HL-60/S4 treated with phorbol 12-myristate 13-acetate at 8.2 ng/mL for 4 days and 3 days (cell line): Measurements from ENCODE around the gene TMEM30A.

Source experiments
- in situ Hi-C: fragments of 300-500 bp; cut with MboI; formaldehyde crosslinking; loops from 2 replicates; pipeline ENCODE4 v1.15.0; 2022; ENCODE audit warnings: low sequenced_read_pairs

TMEM30A gene

GRCh38 chr6:75266716-75267291 lies 17.8 kb downstream of the TMEM30A start:
- in situ Hi-C loops = no loop called here

DNA sequence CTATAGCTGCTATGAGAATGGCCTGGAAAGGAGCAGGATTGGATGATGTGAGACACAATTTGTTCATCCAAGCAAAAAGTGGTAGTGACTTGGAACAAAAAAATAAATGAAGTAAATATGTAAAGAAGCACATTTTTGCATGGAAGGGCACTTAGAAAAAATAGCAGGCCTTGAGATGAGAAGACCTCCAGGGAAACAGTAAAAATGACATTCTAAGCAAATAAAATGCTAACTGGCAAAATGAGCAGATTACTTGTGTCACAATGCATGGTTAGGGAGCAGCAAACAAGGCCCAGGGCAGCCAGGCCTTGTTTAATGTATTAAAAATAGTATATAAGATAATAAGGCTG lies 21.2 kb downstream of the TMEM30A start:
- in situ Hi-C loops = no loop called here

GRCh38 chr6:75262716-75263400 lies 21.7 kb downstream of the TMEM30A start:
- in situ Hi-C loops = no loop called here

DNA sequence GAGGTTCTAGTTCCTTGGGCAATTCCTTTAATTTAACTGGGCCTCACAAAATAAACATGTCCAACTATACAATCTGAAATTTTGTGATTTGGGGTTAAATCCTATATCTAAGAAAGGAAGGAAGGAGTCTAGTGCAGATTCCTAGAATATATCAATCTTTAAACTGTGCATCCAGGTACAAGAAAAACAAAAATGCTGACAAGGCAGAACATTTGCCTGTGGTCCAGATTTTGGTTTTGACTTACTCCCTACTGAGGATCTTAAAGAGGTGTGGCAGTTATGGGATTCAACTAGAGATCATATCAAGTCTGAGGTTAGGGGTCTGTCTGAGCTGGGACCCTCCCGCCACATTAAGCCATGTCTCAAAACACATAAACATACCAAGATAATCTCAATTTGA lies 23.3 kb downstream of the TMEM30A start:
- in situ Hi-C loops = no loop called here

- in situ Hi-C loops = no loop called here
These were observed 27.1 kb downstream of the TMEM30A start for GRCh38 chr6:75257343-75258087.

DNA sequence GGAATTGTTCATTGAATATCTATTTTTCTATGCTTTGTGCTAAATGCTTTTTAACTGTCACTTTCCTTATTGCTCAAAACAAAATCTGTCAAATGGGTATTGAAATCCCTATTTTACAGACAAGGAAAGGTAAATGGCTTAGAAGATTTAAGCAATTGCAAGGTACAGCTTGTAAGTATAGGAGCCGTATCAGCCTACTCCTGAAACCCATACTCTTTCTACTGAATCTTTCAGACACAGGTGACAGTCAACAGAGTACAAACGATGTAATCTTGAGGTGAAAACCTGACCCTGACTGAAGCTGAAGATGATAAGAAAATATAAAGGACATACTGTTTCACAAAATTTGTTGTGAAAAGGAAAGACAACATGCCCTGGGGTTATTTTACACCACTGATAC lies 34.0 kb downstream of the TMEM30A start:
- in situ Hi-C loops = no loop called here

DNA sequence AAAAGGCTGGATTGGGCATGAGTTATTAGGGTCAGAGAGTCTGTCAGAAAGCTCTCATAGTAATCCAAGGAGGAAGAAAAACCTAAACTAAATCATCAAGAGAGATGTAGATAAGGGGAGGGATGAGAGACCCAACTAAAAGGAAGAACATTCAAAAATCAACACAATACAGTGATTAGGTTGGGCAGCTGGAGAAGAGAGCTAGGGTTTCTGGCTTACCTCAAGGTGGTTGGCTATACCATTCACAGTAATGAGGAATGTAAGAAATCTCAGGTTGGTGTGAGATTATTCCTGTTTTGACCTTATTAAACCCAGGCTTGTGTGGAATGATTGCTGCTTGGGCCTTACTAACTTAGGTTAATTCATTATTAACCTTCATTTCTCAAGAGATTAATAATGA lies 34.8 kb downstream of the TMEM30A start:
- in situ Hi-C loops = no loop called here

GRCh38 chr6:75246386-75246785 lies 38.2 kb downstream of the TMEM30A start:
- in situ Hi-C loops = no loop called here

DNA sequence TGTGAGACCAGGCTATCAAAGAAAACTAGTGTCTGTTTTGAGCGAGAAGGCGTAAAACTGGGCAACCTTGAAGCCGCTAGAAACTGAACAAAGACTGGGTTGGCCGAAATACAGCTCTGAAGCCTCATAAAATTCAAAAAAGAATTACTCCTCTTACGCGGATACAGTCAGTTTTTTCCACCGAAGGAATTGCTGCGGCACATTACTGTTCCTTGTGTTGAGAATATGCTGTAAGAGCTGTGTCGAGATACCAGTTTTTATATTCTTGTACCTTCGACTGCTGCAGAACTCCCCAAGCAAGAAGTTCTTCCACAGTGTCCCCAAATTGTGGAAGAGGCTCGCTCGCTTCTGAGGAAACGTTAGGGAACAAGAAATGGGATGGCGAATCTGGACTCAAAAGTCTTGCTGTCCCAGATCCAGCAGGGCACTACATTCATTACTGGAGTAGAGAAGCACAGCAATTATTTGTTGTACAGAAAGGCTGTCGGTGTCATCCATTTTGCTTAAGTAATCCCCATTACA lies 40.5 kb downstream of the TMEM30A start:
- in situ Hi-C loops = no loop called here

DNA sequence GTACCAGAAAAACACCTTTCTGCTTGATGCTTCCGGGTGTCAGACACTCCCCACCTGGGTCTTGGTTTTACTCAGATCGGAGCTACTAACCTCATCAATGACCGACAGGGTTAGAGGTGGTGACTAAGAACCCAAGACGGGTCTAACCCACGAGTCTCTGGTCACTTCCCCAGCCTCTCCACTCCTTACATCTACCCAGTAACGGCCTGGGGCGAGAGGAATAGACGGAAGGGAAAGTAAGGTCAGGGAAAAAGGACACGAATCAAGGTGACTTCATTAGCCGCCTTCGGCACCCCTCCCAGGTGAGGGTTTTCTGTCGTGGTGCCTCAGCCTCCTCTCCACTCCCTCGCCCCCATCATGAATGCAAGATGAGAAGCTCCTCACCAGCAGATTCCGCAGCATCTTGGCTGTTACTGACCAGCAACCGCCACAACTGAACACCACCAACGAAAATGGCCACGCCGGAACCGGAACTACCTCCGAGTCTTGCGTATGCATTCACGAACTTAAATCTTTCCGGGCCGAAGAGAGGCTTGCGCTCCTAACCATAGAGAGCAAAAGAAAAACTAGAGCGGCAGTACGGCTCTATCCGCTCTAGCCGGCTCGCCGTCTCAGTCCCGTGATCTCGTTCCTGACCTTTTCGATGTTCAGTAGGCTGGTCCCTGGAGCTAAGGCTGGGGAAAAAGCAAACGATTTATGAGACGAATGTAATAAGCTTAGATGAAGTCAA lies 41.1 kb downstream of the TMEM30A start, which contains the start of gene COX7A2:
Gene COX7A2, minus strand, starts transcription at position 469 of the 730 bp plus-strand sequence. Its CDS starts 67 bp downstream, at position 402.
- in situ Hi-C loops = no loop called here

GRCh38 chr6:75236630-75237029 lies 48.0 kb downstream of the TMEM30A start:
- in situ Hi-C loops = no loop called here

DNA sequence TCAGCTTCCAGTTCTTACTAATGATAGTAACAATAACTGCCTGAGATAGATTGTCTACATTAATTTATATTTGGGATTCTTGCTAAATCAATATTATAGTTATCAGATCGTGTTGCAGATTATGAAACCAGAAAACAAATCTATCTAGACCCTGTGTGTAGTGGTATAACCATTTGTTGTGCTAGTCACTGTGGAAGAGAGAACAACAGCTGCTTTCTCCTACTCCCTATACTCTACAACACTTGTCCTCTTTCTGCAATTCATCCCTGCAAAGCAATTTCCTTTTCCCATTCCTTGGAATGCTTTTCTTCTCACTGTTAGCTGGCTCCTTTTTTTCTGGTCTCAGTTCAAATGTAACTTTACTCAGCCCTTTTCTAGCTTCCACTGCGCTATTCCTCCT lies 49.3 kb downstream of the TMEM30A start:
- in situ Hi-C loops = no loop called here

DNA sequence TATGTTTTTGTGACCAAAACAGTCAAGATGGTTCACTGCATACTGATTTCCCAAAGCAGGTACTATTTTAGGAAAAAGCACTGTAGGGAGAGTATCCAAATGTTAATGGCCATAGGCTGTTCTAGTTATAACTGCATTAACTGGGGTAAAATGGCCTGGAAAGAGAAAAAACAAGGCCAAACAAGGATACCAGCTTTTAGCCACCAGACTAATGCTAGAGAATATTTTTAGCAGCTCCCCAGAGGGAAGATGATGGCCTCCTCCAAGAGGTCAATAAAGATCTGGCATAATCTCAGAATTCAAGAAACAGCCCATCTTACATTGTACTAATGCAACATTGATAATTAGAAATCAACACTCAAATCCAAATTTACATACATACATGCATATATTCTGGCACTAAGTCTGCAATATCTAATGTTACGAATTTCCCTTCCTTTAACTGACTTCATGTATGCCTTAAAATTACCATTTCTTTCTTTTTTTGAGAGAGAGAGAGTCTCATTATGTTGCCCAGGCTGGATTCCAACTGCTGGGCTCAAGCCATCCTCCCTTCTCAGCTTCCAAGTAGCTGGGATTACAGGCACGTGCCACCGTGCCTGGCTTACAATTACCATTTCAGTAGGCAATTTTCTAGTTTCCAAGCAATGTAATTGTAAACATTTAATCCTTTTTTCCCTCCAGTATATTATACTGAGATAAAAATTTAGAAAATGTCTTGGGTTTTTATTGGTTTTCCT lies 50.3 kb downstream of the TMEM30A start:
- in situ Hi-C loops = no loop called here

DNA sequence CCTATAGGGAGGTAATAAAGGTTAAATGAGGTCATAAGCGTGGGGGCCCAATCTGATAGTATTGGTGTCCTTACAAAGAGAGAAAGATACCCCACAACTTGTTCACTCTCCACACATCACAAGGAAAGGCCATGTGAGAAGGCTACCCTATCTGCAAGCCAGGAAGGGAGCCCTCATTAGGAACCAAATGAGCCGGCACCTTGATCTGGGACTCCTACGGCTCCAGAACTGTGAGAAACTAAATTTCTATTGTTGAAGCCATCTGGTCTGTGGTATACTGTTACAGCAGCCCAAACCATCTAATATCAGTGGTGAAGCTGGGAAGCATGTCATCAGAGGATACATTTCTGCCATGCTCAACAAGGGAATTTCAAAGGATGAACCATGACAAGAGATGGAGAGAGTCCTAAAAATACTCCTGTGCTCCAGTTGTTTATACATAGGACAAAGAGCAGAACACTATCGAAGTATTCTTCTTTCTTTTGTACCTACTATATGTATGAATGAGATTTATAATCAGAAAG lies 51.4 kb downstream of the TMEM30A start:
- in situ Hi-C loops = no loop called here

DNA sequence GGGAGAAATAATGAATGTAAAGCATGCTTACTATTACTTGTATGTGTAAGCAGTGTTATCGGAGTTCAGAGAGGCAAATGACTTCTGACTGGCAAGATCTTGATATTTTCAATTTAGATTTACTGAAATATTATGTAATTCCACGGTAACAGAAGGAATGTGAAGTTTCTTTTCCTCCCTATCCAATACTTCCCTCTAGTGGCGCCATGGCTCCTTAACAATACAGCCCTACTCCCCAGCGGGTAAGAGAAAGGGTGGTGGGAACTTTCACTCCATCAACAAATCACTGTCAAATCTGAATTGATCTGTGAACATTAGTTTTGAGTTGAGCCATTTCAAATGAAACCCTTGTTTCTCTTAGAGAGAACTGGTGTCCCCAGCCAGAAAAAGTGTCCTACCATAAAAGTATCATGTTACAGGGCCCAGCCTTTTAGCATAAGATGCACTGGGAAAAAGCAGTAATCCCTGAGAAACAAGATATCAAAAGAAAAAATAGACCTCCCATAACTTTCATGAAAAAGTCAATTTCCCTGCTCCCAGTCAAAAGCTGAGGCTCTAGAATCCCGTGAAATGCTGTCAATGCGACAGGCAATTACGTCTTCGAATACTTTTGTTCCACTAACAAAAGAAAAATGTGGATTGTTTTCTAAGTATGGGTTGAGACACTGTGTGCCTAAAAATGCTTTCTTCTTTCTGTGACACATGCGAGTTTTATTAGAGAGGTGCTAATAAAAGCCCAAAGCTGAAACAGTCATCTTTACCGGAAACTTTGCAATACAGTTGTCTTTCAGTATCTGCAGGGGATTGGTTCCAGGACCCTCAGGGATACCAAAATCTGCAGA lies 53.9 kb downstream of the TMEM30A start:
- in situ Hi-C loops = no loop called here

DNA sequence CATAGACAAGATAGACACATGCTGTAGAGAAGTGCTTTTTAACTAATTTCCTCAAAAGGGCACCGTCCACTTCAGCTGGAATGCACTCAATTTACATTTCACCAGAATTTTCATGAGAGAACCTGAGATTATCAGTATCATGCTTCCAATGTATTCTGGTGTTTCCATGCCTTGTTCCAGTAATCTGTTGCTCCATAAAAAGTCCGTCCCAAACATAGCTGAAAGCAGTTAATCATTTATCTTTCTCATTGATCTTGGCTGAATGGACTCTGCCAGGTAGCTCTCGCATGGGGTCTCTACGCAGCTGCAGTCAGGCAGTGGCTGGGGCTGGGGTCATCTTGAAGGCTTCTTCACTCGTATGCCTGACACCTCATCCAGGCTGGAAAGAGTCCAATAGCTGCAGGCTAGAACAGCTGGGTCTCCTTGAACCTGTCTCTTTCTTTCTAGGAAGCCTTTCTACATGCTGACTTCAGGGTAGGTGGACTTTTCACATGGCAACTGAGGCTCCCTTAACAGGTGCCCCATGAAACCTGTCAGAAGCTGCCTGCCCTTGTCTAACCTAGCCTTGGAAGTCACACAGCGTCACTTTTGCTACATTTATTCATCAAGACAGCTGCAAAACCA lies 60.2 kb downstream of the TMEM30A start:
- in situ Hi-C loops = no loop called here

- in situ Hi-C loops = no loop called here
These were observed 61.2 kb downstream of the TMEM30A start for GRCh38 chr6:75223428-75223827.

DNA sequence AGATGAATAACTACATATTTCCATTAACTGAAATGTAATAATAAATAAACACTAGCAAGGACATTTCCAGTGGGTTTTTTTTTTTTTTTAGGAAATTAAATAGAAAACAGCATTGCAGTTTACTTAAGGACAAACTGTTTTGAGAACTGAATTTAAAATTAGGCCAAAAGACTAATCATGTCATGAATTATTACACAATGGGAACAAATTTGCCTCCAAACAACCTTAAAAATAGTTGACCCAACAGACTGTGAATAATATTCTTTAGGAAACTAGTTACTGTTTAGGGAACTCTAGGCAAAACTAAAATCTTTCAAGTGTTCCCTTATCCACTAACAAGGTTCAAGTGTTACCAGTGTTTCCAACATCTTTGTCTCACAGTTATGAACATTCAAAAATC lies 62.3 kb downstream of the TMEM30A start:
- in situ Hi-C loops = no loop called here

DNA sequence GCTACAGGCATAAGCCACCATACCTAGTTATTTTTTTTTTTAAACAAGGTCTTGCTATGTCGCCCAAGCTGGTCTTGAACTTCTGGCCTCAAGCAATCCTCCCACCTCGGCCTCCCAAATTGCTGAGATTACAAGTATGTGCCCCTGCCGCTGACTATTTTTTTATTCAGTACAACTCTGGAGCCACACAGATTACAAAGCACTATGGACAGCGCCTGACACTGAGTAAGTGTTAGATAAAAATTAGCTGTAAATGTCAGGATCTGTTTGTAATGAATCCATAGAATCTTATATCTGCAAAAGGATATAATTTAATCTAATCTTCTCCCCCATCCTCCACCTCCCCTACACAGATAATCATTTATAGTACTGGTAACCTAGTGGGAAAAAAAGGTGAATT lies 63.5 kb downstream of the TMEM30A start:
- in situ Hi-C loops = no loop called here
